ENCODE measurements around the gene CFAP100.

The CFAP100 gene

DNA sequence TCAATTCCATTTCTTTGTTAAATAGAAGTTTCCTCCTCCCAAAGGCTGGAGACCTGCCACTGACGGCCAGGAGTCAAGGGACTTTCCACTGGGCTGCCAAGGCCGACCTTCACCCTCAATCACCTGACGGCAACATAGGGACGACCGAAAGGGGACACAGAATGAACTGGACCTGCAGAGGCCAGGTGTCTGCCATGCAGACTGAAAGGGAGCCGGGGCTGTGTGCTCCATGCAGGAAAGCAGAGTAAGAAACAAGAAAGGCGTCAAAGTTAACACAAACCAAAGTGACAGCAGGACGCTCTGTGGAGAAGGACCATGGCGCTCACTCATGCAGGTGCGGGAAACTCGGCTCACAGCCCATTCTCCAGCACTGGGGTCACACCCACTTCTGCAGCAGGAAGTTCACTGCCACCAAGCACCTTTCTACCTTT, 54.9 kb downstream of the CFAP100 start:
- no peak for DNase-seq (ENCODE audit: insufficient read length, low spot score)

DNA sequence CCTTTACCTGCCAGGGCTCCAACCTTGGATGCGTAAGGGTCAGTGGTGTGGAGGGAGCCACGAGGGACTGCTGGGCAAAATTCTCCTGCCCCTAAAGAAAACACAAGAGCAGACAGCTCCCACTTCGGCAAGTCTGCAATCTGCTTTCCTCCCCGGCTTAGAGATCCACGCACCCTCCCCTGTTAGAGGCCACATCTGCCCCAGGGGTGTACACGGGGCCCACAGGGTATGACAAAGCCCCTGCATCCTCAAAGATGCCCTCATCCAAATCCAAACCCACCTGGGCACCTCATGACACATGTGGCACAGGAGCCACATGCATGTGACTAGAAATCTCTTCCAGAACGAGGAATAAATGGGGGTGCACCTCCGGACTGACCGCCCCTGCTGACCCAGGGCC, 55.5 kb downstream of the CFAP100 start:
- no peak for FAIRE-seq
- TF ChIP-seq, protein P1, sequence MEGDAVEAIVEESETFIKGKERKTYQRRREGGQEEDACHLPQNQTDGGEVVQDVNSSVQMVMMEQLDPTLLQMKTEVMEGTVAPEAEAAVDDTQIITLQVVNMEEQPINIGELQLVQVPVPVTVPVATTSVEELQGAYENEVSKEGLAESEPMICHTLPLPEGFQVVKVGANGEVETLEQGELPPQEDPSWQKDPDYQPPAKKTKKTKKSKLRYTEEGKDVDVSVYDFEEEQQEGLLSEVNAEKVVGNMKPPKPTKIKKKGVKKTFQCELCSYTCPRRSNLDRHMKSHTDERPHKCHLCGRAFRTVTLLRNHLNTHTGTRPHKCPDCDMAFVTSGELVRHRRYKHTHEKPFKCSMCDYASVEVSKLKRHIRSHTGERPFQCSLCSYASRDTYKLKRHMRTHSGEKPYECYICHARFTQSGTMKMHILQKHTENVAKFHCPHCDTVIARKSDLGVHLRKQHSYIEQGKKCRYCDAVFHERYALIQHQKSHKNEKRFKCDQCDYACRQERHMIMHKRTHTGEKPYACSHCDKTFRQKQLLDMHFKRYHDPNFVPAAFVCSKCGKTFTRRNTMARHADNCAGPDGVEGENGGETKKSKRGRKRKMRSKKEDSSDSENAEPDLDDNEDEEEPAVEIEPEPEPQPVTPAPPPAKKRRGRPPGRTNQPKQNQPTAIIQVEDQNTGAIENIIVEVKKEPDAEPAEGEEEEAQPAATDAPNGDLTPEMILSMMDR (IDR thresholded peaks at IDR 0.05; ENCODE audit: insufficient read depth, missing control alignments), result no peak
- no peak for DNase-seq (ENCODE audit: insufficient read length, low spot score)

More for the DNA sequence above, 54.9 kb downstream of the CFAP100 start:
- TF ChIP-seq, protein P1 (IDR thresholded peaks at IDR 0.05; ENCODE audit: insufficient read depth, missing control alignments), result no peak
- no peak for FAIRE-seq

DNA sequence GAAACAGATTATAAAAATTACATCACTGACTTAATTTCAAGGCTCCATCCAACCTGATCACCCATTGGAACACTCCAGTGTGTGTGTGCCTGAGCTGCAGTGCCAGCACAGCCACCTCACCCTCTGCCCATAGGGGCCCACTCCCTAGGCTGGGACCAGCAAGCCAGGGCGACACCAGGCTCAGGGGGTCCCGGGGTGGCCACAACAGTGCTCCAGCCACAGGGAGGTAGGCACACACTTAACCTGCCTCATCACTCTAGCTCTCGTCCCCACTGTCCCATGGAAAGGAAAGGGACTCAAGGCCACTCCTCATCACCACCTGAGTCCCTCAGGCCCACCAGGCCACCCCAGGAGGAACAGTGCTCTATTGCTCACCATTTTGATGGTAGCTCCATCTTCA, 56.0 kb downstream of the CFAP100 start:
- DNase-seq (ENCODE audit: insufficient read length, low spot score) (no peak), FAIRE-seq (no peak)
- TF ChIP-seq, protein P1 (IDR thresholded peaks at IDR 0.05; ENCODE audit: insufficient read depth, missing control alignments), result no peak

DNA sequence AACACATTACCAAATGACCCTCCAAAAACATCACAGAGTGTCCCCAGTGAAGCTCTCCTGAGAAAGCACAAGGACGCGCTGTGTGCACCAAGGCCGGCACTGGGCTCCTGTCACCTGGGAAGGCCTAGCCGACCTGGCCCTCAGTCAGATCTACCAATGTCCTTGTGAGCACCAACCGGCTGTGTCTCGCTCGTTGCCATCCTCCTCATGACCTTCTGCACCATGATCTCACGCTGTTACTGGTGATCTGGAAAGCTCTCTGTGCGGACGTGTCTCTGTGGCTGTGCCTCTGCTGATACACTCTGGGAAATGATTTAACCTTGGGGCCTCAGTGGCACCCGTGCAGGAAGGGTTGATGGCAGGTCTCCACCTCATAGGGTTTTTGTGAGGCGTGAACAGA, 56.8 kb downstream of the CFAP100 start:
- no peak for DNase-seq (ENCODE audit: insufficient read length, low spot score)
- no peak for FAIRE-seq
- TF ChIP-seq, protein P1 (IDR thresholded peaks at IDR 0.05; ENCODE audit: insufficient read depth, missing control alignments), result no peak

DNA sequence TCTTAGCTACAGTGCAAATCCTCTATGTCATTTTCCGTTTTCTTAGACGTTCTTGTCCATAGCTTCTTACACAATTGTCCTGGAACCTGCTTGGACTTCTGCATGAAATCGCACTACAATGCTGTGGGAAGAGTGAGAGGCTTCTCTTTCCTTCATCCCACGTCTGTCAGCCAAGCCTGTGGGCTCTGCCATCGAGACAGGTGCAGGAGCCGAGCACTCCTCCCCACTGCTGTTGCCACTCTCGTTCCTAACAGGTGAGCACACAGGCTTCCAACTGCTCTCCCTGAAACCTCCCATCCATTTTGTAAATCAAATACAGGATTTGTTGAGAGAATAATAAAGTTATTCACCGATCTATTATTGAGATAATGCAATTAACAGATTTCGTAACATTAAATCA, 57.5 kb downstream of the CFAP100 start:
- DNase-seq (ENCODE audit: insufficient read length, low spot score) (no peak), FAIRE-seq (no peak)

DNA sequence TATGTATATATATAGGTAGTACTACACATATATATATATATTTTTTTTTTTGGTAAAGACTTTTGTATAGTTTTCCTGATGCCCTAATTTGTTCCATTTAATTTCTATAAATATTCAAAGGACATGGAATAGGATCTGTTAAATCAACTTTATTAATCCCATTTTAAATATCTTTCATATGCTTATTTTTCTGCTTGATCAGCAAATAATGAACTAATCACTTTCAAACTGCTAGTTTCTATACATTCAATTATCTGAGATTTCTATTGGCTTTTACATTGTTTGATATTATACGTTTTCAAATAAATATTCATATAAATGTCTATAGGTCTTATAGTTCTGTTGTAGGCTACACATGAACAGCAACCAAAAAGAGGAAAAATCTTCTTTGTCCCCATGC, 59.3 kb downstream of the CFAP100 start:
- TF ChIP-seq, protein P1 (IDR thresholded peaks at IDR 0.05; ENCODE audit: insufficient read depth, missing control alignments), result no peak
- FAIRE-seq (no peak), DNase-seq (ENCODE audit: insufficient read length, low spot score) (no peak)

More for the DNA sequence above, 57.5 kb downstream of the CFAP100 start:
- TF ChIP-seq, protein P1 (IDR thresholded peaks at IDR 0.05; ENCODE audit: insufficient read depth, missing control alignments), result no peak

DNA sequence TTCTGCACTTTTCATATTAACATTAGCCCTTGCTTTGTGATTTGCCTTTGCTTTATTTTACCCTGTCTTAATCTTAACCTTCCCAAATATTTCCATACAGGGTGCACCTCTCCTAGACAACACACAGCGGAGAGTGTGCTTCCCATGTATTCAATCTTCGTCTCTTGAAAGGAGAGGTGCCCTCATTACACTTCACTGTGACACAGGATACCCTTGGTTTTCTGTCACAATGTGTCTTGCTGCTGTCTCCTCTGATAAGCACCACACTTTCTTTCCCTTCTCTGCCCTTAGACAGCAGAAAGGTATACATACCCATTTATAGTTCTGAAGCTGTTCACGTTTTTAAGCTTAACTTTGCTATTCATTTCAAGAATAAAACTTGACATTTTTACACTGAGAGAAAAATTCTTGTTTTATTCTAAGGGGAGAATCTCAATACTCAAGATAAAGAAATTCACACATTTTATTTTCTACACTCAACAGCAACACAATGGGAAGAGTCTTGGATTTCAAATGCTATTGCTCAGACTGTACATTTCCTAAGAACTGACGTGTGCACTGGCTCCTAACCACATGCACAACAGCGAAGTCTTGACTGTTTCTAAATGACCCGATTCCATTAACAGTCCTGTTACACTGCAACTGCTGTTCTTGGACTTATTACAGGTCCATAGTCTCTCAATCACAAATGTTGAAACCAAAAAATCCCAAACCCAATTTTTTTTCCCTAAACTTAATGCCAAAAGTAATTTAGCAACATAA, 59.9 kb downstream of the CFAP100 start:
- FAIRE-seq (no peak), DNase-seq (ENCODE audit: insufficient read length, low spot score) (no peak)
- TF ChIP-seq, protein P1 (IDR thresholded peaks at IDR 0.05; ENCODE audit: insufficient read depth, missing control alignments), result no peak

All from D721Med (cell line).